ENCODE data around the gene SNCAIP.
"Not testable (repeated sequence)": the region's sequence is repeated elsewhere in the genome, so short reads cannot be mapped to it uniquely, and the experiment has no call there.

Gene SNCAIP

DNA sequence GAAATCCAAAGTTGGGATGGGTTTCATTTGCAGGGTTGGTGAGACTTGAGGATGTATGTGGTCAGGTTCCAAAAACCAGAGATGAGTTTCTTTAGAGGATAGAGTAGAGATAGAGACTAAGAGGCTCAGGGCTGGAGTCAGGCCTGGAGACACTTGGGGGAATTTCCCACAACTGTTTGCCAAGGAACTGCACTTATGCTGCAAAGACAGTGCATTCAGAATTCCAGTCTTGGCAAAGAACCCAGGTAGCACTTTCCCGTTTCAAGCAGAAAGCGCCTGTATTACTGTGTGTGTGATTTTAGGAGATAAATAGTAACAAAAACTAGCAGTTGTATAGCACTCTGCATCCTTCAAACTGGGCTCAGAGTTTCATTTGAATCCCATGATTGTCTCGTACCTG lies 55.4 kb downstream of the SNCAIP start:
- no peak overlapping the region for H3K27ac Mint-ChIP-seq
- H3K4me1 Mint-ChIP-seq: no peaks in the 10 kb centered on the region
- H3K27me3 Mint-ChIP-seq: no peaks in the 10 kb centered on the region
- H3K36me3 Mint-ChIP-seq: no peaks in the 10 kb centered on the region
- H3K4me3 Mint-ChIP-seq: no peak overlapping the region
- H3K9me3 Mint-ChIP-seq: no peaks in the 10 kb centered on the region

DNA sequence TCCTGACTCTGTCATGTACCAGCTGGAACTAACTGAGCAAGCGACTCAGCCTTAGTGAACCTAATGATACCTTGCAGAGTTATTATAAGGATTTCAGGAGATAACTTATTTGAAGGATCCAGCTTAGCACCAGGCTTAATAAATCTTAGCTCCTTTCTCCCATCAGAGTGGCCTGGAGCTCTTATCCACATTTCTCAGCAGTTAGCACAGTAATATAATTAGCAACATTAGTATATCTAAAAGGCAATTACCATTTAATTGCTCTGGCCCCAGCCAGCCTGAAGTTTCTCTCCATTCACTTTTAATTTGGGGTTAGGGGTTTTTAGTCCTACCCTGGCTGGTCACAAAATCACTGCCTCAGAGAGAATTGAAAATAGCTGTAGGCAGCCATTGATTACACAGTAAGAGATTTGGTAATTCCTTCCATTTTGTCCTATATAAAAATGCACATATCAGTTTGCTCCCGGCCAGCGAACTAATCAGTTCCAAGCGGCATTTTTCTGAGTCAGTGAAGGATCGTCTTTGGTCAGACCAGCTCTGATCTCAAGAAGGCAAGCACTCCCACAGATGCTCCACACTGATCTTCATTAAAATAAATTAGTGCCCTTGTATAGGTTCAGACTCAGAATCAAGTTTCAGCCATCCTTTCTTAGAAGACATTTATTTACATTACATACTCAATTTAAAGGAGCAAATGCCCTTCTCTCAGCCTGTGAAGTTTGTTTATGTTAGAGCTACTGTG lies 56.6 kb downstream of the SNCAIP start:
- no peaks in the 10 kb centered on the region for H3K9me3 Mint-ChIP-seq
- H3K4me3 Mint-ChIP-seq: no peak overlapping the region
- H3K36me3 Mint-ChIP-seq: no peaks in the 10 kb centered on the region
- no peaks in the 10 kb centered on the region for H3K27me3 Mint-ChIP-seq
- no peak overlapping the region for H3K27ac Mint-ChIP-seq
- no peaks in the 10 kb centered on the region for H3K4me1 Mint-ChIP-seq

DNA sequence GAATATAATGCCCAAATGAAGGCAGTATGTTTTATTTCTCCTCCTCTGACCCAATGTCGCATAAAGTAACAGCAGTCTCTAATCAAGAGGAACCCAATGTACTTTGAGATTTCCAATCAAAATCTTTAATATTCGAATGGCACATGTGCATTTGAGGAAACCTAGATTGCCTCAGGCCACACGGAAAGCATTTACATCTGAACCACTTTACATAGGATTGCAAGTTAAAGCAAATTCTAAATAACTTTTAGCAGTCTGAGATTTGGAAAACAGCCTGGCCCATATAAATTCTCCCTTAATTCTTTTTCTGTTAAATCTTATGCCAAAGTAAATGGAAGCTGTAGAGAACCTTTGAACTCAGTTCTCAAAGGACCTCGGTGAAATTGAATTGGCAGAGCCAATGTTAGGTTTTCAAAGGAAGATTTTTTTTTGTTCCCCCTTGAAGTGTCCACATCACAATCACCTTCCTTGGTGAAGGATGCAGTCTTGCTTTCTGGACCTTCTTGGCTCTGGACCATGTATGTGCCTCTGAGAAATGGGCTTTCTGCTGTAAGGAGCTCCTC lies 57.3 kb downstream of the SNCAIP start:
- H3K4me3 Mint-ChIP-seq: no peak overlapping the region

DNA sequence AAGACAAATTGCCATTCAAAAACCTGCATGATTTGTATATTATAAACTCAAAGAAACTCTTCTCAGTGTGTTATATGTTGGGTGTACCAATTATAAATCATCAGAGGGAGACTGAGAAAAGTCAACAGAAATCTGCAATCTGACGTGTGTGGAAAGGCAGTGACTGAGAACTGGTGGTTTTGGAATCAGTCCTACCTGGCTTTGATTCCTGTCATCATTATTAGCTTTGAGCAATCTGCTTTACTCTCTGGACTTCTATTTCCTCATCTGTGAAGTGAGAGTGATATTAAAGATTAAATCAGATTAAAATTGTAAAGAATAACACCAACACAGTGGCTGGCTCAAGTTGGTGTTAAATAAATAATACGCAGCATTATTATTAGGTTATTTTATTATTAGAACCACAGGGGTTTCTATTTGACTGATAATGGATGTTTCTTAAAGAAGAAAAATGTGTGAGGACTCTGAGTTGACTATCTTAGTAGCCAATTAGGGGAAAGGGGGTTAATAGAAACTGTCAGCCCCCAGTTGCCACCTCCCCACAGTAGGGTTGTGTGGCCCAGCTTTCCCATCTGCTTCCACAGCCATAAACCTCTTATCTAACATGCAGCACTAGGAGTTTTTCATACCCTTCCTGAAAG lies 59.6 kb downstream of the SNCAIP start:
- H3K4me3 Mint-ChIP-seq: no peak overlapping the region
- no peaks in the 10 kb centered on the region for H3K4me1 Mint-ChIP-seq
- H3K27me3 Mint-ChIP-seq: no peaks in the 10 kb centered on the region
- H3K9me3 Mint-ChIP-seq: no peaks in the 10 kb centered on the region
- H3K27ac Mint-ChIP-seq: no peak overlapping the region
- H3K36me3 Mint-ChIP-seq: no peaks in the 10 kb centered on the region

More for the DNA sequence above, 57.3 kb downstream of the SNCAIP start:
- no peak overlapping the region for H3K27ac Mint-ChIP-seq
- H3K27me3 Mint-ChIP-seq: no peaks in the 10 kb centered on the region
- H3K9me3 Mint-ChIP-seq: no peaks in the 10 kb centered on the region
- H3K4me1 Mint-ChIP-seq: no peaks in the 10 kb centered on the region
- no peaks in the 10 kb centered on the region for H3K36me3 Mint-ChIP-seq

DNA sequence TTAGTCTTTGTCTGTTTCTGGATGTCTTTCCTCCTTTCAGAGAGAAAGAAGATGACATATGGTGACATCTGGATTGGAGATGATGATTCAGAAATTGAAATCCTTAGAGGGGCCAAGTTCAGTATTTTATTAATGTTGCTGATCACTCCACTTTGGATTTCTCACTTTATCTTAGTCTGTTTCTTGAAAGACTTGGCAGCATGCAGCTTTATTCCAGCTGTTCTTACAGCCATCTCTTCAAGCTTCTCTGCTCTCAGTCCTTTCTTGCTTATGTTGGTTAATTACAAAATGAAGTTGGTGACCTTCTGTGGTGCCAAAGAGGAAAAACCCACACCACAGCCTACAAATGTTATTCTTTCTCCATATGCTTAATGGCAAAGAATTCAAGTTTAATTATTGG lies 62.1 kb downstream of the SNCAIP start:
- no peaks in the 10 kb centered on the region for H3K36me3 Mint-ChIP-seq
- no peaks in the 10 kb centered on the region for H3K27me3 Mint-ChIP-seq
- H3K27ac Mint-ChIP-seq: no peak overlapping the region
- no peaks in the 10 kb centered on the region for H3K9me3 Mint-ChIP-seq
- H3K4me1 Mint-ChIP-seq: no peaks in the 10 kb centered on the region
- no peak overlapping the region for H3K4me3 Mint-ChIP-seq

DNA sequence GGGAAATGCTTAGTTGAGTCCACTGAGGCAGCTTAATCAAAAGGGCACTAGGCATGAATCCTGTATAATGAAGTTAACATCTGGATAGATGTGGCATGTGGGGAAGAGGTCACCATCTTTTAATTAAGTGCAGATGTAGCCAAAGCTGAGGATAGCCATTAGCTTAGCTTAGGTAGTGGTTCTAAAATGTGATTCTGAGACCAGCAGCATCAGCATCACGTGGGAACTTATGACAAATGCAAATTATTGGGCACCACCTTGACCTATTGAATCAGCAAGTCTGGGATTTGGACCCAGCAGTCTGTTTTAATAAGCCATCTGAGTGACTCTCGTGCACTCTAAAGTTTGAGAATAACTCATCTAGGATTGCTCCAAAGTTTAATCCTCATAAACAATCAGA lies 63.8 kb downstream of the SNCAIP start:
- Mint-ChIP-seq H3K27ac (no peak overlapping the region), H3K4me1 (no peaks in the 10 kb centered on the region)

DNA sequence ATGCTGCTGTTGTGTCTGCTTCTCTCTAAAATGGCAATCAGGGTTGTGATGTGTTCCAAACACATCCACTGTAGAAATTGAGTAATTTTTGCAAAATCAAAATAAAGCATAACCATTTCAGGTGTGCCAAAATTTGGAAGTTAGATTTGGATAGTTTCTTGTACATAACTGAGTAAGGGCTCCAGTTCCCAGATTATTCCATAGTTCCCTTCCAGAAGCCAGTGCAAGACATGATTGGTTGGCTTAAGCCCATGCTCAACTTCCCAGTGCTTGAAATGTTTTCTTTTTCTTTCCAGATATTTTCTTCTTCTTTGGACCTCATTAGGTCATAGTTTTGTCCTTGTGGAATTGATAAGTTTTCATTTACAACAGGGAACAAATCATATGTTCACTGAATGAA lies 64.2 kb downstream of the SNCAIP start:
- no peaks in the 10 kb centered on the region for H3K9me3 Mint-ChIP-seq
- H3K27ac Mint-ChIP-seq: no peak overlapping the region
- H3K4me1 Mint-ChIP-seq: no peaks in the 10 kb centered on the region

More for the DNA sequence above, 63.8 kb downstream of the SNCAIP start:
- H3K36me3 Mint-ChIP-seq: no peaks in the 10 kb centered on the region
- H3K4me3 Mint-ChIP-seq: no peak overlapping the region
- H3K9me3 Mint-ChIP-seq: no peaks in the 10 kb centered on the region
- H3K27me3 Mint-ChIP-seq: no peaks in the 10 kb centered on the region

DNA sequence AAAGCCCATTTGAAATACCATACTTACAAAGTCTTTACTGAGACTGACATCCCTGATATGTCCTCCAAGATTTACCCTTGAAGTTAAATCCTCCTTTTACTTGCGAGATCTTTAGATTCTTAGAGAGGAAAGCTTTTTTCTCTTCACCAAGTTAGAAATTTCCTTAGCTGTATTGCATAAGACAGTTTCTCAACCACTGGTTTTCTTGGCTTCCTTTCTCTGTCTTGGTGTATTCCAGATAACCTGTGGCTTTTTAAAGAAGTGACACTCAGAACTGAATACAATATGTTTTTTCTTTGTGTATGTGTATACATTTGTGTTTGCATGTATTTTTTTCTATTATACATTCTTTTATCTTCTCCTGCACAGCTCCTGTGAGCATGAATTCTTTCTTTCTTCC lies 65.0 kb downstream of the SNCAIP start:
- H3K27me3 Mint-ChIP-seq: no peaks in the 10 kb centered on the region
- no peak overlapping the region for H3K4me3 Mint-ChIP-seq

More for the DNA sequence above, 64.2 kb downstream of the SNCAIP start:
- Mint-ChIP-seq H3K27me3 (no peaks in the 10 kb centered on the region), H3K36me3 (no peaks in the 10 kb centered on the region), H3K4me3 (no peak overlapping the region)

DNA sequence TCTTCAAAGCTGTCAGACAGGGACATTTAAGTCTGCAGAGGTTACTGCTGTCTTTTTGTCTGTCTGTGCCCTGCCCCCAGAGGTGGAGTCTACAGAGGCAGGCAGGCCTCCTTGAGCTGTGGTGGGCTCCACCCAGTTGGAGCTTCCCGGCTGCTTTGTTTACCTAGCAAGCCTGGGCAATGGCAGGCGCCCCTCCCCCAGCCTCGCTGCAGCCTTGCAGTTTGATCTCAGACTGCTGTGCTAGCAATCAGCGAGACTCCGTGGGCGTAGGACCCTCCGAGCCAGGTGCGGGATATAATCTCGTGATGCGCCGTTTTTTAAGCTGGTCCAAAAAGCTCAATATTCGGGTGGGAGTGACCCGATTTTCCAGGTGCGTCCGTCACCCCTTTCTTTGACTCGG lies 70.9 kb downstream of the SNCAIP start:
- H3K36me3 Mint-ChIP-seq, H3K27ac Mint-ChIP-seq, H3K27me3 Mint-ChIP-seq, H3K4me3 Mint-ChIP-seq, H3K4me1 Mint-ChIP-seq, H3K9me3 Mint-ChIP-seq: not testable (repeated sequence)

More for the DNA sequence above, 65.0 kb downstream of the SNCAIP start:
- no peaks in the 10 kb centered on the region for H3K9me3 Mint-ChIP-seq
- no peaks in the 10 kb centered on the region for H3K36me3 Mint-ChIP-seq
- no peaks in the 10 kb centered on the region for H3K4me1 Mint-ChIP-seq
- H3K27ac Mint-ChIP-seq: no peak overlapping the region

DNA sequence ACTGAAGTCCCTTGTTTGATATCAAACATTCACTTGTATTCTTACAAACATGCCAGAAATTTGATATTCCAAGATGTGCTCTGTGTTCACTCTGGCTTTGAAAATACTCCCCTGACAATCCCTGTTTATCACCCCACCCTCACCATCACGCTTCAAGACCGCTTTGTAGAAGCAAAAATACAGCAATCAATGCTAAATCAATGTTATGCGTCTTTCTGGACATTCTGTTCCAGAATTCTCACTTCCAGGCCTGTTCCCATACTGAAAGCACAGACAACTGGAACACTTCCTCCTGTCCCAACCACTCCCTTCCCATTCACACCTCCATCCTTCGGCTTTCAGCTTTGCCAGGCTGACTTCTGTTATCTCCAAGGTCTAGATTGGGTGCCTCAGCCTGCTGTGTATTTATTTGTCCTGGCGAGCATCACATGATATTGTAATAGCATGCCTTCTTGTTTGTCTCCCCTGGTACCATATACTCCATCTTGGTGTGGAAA lies 72.8 kb downstream of the SNCAIP start:
- Mint-ChIP-seq H3K9me3 (peaks cover 8% of the 10 kb centered on the region), H3K36me3 (no peaks in the 10 kb centered on the region), H3K27me3 (no peaks in the 10 kb centered on the region), H3K27ac (no peak overlapping the region), H3K4me3 (no peak overlapping the region), H3K4me1 (no peaks in the 10 kb centered on the region)

DNA sequence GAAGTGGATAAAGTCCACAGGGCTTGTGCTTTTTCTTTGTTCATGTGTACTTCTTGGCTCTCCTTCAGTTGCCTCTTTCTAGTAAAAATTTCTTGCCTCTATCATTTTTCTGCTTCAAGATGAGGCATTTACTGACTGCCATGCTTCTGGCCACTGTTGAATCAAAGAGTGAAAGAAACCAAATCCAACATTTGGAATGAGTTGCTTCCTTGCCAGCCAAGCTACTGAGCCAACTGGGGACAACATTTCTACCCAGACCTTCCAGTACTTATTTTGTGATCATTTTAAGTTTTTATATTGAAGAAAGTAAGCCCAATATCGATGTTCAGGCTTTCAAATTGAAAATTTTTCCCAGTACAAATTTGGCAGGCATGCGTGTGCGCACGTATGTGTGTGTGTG lies 73.2 kb downstream of the SNCAIP start:
- Mint-ChIP-seq H3K27me3 (no peaks in the 10 kb centered on the region), H3K4me3 (no peak overlapping the region), H3K4me1 (no peaks in the 10 kb centered on the region), H3K27ac (no peak overlapping the region), H3K9me3 (peaks cover 8% of the 10 kb centered on the region), H3K36me3 (no peaks in the 10 kb centered on the region)

DNA sequence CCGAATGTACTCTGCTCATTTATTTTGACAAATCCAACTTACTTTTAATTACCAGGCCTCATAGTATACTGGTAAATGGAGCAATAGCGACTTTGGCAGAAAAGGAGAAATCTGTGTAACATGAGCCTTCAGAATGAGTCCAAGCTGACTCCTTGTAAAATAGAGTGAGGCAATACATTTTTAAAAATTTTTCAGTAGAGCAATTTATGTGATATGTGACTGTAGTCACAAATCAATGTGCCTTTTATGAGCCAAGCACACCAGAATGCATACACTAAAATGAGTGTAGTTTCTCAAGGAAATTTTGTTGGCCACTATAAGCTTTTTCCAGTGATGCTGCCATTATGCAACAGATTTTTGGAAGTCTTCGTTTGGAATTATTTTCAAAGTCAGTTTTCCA lies 73.8 kb downstream of the SNCAIP start:
- Mint-ChIP-seq H3K4me1 (no peaks in the 10 kb centered on the region), H3K9me3 (peaks cover 8% of the 10 kb centered on the region), H3K27me3 (no peaks in the 10 kb centered on the region), H3K4me3 (no peak overlapping the region), H3K36me3 (no peaks in the 10 kb centered on the region), H3K27ac (no peak overlapping the region)

DNA sequence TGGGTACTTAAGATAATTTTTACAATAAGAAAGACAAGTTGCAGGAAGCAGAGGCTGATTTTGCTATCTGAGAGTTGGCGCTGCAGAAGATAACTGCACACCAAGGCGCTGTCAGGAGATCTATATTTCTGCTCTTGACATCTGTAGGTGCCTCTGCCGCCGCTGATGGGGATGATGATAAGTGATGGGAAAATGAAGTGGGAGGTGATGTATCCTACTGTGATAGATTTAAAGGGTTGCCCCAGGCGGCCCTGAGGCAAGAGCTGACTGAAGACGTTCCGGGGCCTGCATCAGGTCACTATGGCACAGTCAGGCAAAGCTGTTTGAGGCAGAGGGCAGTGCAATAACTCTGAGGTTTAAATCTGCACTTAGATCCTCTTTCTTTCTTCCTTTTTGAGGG lies 78.1 kb downstream of the SNCAIP start:
- Mint-ChIP-seq H3K36me3 (no peaks in the 10 kb centered on the region), H3K27me3 (no peaks in the 10 kb centered on the region)

DNA sequence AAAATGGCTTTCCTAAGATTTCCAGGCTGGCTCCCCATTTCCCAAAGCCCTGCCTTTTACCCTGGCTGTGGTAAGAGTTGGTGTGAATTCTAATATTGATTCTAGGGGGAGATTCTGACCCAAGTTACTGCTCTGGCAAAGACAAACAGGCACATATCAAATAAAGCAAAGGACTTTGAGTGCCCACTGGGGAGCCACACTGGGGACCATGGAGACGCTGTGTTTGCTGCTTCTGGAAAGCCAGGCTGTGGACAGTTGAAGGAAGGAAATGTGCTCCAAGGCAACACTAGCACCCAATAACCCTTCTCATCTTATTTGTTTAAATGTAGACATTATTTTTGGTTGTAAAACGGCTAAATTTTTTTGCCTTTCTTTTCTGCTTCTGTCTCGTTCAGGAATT lies 78.7 kb downstream of the SNCAIP start:
- Mint-ChIP-seq H3K27ac (no peak overlapping the region), H3K4me3 (no peak overlapping the region), H3K36me3 (no peaks in the 10 kb centered on the region), H3K27me3 (no peaks in the 10 kb centered on the region), H3K9me3 (no peaks in the 10 kb centered on the region), H3K4me1 (no peaks in the 10 kb centered on the region)

More for the DNA sequence above, 78.1 kb downstream of the SNCAIP start:
- Mint-ChIP-seq H3K4me3 (no peak overlapping the region), H3K9me3 (no peaks in the 10 kb centered on the region), H3K4me1 (no peaks in the 10 kb centered on the region), H3K27ac (no peak overlapping the region)

DNA sequence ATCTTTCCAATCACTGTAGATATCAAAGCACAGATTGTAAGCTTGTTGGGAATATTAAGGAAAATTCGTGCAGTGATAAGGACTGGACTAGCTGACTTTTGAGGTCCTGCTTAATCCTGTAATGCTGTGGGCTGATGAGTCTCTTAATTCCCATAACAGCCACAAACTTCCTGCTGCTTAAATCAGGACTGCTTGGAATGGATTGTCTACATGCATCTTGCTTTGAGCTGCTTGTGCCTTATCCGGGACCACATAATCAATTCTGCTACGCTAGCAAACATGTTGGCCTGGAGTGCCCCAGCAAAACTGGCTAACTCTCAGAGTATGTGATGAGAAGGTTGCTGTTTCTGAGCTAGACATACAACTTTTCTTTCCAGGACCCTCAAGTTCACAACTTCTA lies 79.6 kb downstream of the SNCAIP start:
- Mint-ChIP-seq H3K4me1 (no peaks in the 10 kb centered on the region), H3K9me3 (no peaks in the 10 kb centered on the region), H3K27ac (no peak overlapping the region), H3K27me3 (peaks cover 2% of the 10 kb centered on the region), H3K36me3 (no peaks in the 10 kb centered on the region), H3K4me3 (no peak overlapping the region)

DNA sequence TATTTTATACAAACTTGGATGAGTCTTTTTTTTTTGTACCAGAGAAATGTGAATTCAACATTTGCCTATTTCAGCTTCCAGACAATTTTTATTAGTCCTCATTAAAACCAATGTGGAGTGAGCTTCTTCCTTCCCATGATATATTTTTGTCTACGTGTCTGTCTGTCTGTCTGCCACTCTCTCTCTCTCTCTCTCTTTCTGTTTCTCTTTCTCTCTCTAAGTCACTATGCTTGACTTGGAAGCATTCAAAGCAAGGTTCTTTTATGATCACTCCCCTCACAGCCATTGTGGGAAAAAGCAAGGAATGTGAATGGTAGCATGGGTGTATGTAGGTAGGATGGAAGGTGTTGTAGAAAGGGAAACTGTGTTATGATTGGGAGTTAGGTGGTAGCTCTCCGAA lies 80.2 kb downstream of the SNCAIP start:
- Mint-ChIP-seq H3K27me3 (peaks cover 2% of the 10 kb centered on the region), H3K4me1 (no peaks in the 10 kb centered on the region), H3K9me3 (no peaks in the 10 kb centered on the region), H3K4me3 (no peak overlapping the region), H3K27ac (no peak overlapping the region), H3K36me3 (no peaks in the 10 kb centered on the region)
